H1 (cell line): ENCODE data around the gene NBPF6. TPM values are rescaled to one million over a fixed set of nuclear protein-coding genes. Genes with fewer than 3 reads are reported as not detected.

Source experiments
- CTCF ChIA-PET: fragments of 300-600 bp; sonication (Branson Sonifier 250); formaldehyde crosslinking; loops from one replicate; lab custom pipeline; 2021; ENCODE audit not compliant: partially characterized antibody; lab: Charles Lee
- POLR2A ChIA-PET: fragments of 300-600 bp; sonication (Branson Sonifier 250); formaldehyde crosslinking; loops from one replicate; lab custom pipeline; 2021; ENCODE audit warnings: inconsistent platforms; ENCODE audit not compliant: partially characterized antibody; lab: Charles Lee
- DNase-seq, 2 experiments: peaks; one replicate each; pipeline versions ENCODE4 v3.0.0 to v3.0.0-alpha.2; 2010 to 2022; ENCODE audit warnings: low spot score in 2 of 2, low read depth in 1 of 2, mixed read lengths in 1 of 2
- FAIRE-seq: peaks from 2 replicates; lab custom pipeline; 2011; peaks lifted over from hg19 to GRCh38; lab: Jason Lieb, UNC
- H2AFZ ChIP-seq: 2 replicates; pipeline ENCODE4 v1.8.1; 2012; ENCODE audit warnings: low read length, inconsistent platforms
- H2AK5ac ChIP-seq: 2 replicates; pipeline ENCODE4 v1.6.1; 2013; ENCODE audit warnings: low read depth, low read length
- H2BK120ac ChIP-seq: replicated peaks from 2 replicates; pipeline ENCODE3; 2013; ENCODE audit warnings: low read depth, low read length, inconsistent platforms
- H2BK12ac ChIP-seq: 2 replicates; pipeline ENCODE4 v1.6.1; 2013; ENCODE audit warnings: low read depth, low read length
- H2BK15ac ChIP-seq: 2 replicates; pipeline ENCODE4 v1.6.1; 2013; ENCODE audit warnings: low read length
- H2BK20ac ChIP-seq: 2 replicates; pipeline ENCODE4 v1.6.1; 2013; ENCODE audit warnings: low read length
- H2BK5ac ChIP-seq: 2 replicates; pipeline ENCODE4 v1.6.1; 2013; ENCODE audit warnings: low read depth, low read length
- H3K14ac ChIP-seq: 2 replicates; pipeline ENCODE4 v1.6.1; 2013; ENCODE audit warnings: inconsistent platforms; ENCODE audit not compliant: insufficient read length
- H3K18ac ChIP-seq: 2 replicates; pipeline ENCODE4 v1.6.1; 2013; ENCODE audit warnings: low read length; ENCODE audit errors: extremely low read depth
- H3K23ac ChIP-seq: 2 replicates; pipeline ENCODE4 v1.6.1; 2013; ENCODE audit warnings: inconsistent platforms; ENCODE audit not compliant: insufficient read length
- H3K23me2 ChIP-seq: 2 replicates; pipeline ENCODE4 v1.6.1; 2013; ENCODE audit warnings: low read depth, low read length
- H3K27ac ChIP-seq: 2 replicates; pipeline ENCODE4 v1.6.1; 2011; ENCODE audit warnings: low read depth, low read length, inconsistent platforms
- H3K27me3 ChIP-seq, 4 experiments: replicated peaks in 1 of 4; 1 replicate in 1 of 4; 2 replicates in 3 of 4; pipeline versions ENCODE4 v1.6.1 to v1.8.1; 2011 to 2013; ENCODE audit warnings: low read length in 3 of 4, mild to moderate bottlenecking in 3 of 4, inconsistent platforms in 2 of 4, mixed read lengths in 2 of 4, moderate library complexity in 1 of 4; ENCODE audit not compliant: control insufficient read depth in 3 of 4, insufficient read depth in 3 of 4; ENCODE audit errors: extremely low read depth in 1 of 4
- H3K36me3 ChIP-seq, 4 experiments: 2 replicates each; pipeline versions ENCODE4 v1.6.1 to v1.8.1; 2011 to 2013; ENCODE audit warnings: mild to moderate bottlenecking in 4 of 4, low read length in 3 of 4, moderate library complexity in 2 of 4, control low read depth in 1 of 4, inconsistent platforms in 1 of 4; ENCODE audit not compliant: insufficient read depth in 4 of 4, control insufficient read depth in 2 of 4
- H3K4ac ChIP-seq: replicated peaks from 2 replicates; pipeline ENCODE3; 2013; ENCODE audit warnings: low read length, low read depth, mixed read lengths, inconsistent platforms; ENCODE audit not compliant: insufficient read length
- H3K4me1 ChIP-seq, 4 experiments: replicated peaks in 1 of 4; 1 replicate in 1 of 4; 2 replicates in 3 of 4; pipeline versions ENCODE4 v1.6.1 to v1.8.1; 2011 to 2013; ENCODE audit warnings: low read length in 3 of 4, inconsistent platforms in 2 of 4, mixed read lengths in 1 of 4; ENCODE audit not compliant: insufficient read depth in 4 of 4, control insufficient read depth in 3 of 4
- H3K4me2 ChIP-seq, 2 experiments: 2 replicates each; pipeline versions ENCODE4 v1.6.1 to v1.8.1; 2011 to 2013; ENCODE audit warnings: low read depth in 2 of 2, low read length in 2 of 2, control low read depth in 1 of 2, inconsistent platforms in 1 of 2, mild to moderate bottlenecking in 1 of 2; ENCODE audit not compliant: insufficient read depth in 1 of 2
- H3K4me3 ChIP-seq, 4 experiments: fragments of 200-600, 300-600 bp in 1 of 4; sonication (generic), shearing (Covaris generic), sonication (Bioruptor Twin) in 1 of 4; 2 replicates each; pipeline versions ENCODE4 v1.5.1 to v1.8.1; 2011 to 2016; ENCODE audit warnings: low read length in 4 of 4, low read depth in 3 of 4, control low read depth in 2 of 4, inconsistent platforms in 2 of 4, mild to moderate bottlenecking in 2 of 4, mixed read lengths in 1 of 4, moderate library complexity in 1 of 4; ENCODE audit not compliant: insufficient read depth in 2 of 4; ENCODE audit errors: extremely low read depth in 1 of 4
- H3K56ac ChIP-seq: replicated peaks from 2 replicates; pipeline ENCODE3; 2013; ENCODE audit warnings: low read depth, mild to moderate bottlenecking, mixed read lengths, low read length, inconsistent platforms; ENCODE audit not compliant: insufficient read length
- H3K79me1 ChIP-seq: 2 replicates; pipeline ENCODE4 v1.6.1; 2013; ENCODE audit warnings: low read depth, low read length, control low read depth
- H3K79me2 ChIP-seq, 2 experiments: 2 replicates each; pipeline versions ENCODE4 v1.6.1 to v1.8.1; 2012 to 2013; ENCODE audit warnings: low read length in 2 of 2, mild to moderate bottlenecking in 2 of 2, inconsistent platforms in 1 of 2; ENCODE audit not compliant: insufficient read depth in 2 of 2, control insufficient read depth in 1 of 2
- H3K9ac ChIP-seq, 4 experiments: replicated peaks in 1 of 4; 1 replicate in 1 of 4; 2 replicates in 3 of 4; pipeline versions ENCODE4 v1.6.1 to v1.8.1; 2011 to 2013; ENCODE audit warnings: low read depth in 3 of 4, low read length in 3 of 4, control low read depth in 2 of 4, mild to moderate bottlenecking in 2 of 4, moderate library complexity in 2 of 4, inconsistent platforms in 1 of 4; ENCODE audit errors: extremely low read depth in 1 of 4
- H3K9me3 ChIP-seq, 2 experiments: 2 replicates each; pipeline versions ENCODE4 v1.6.1 to v1.8.1; 2012 to 2013; ENCODE audit warnings: mild to moderate bottlenecking in 2 of 2, moderate library complexity in 2 of 2, control low read depth in 1 of 2, inconsistent platforms in 1 of 2, low read depth in 1 of 2, low read length in 1 of 2, mixed read lengths in 1 of 2; ENCODE audit not compliant: insufficient read depth in 2 of 2
- H4K20me1 ChIP-seq, 2 experiments: replicated peaks in 1 of 2; 2 replicates each; pipeline versions ENCODE3 to v1.8.1; 2011 to 2013; ENCODE audit warnings: inconsistent platforms in 2 of 2, low read length in 2 of 2, mild to moderate bottlenecking in 1 of 2; ENCODE audit not compliant: insufficient read depth in 2 of 2, control insufficient read depth in 1 of 2
- H4K5ac ChIP-seq: 2 replicates; pipeline ENCODE4 v1.6.1; 2013; ENCODE audit warnings: low read length, low read depth, mixed read lengths, inconsistent platforms; ENCODE audit not compliant: insufficient read length
- H4K8ac ChIP-seq: 2 replicates; pipeline ENCODE4 v1.8.0; 2013; ENCODE audit warnings: mild to moderate bottlenecking, moderate library complexity, low read length, inconsistent platforms; ENCODE audit not compliant: insufficient read depth; ENCODE audit errors: extremely low read depth
- H4K91ac ChIP-seq: replicated peaks from 2 replicates; pipeline ENCODE3; 2013; ENCODE audit warnings: low read length, mixed read lengths, inconsistent platforms; ENCODE audit not compliant: insufficient read length
- EP300 ChIP-seq, 2 experiments: IDR thresholded peaks; 1 replicate in 1 of 2; 2 replicates in 1 of 2; pipeline ENCODE4 v1.6.1; 2011 to 2012; ENCODE audit warnings: low read depth in 2 of 2, low read length in 2 of 2, mild to moderate bottlenecking in 2 of 2, borderline replicate concordance in 1 of 2, inconsistent platforms in 1 of 2, moderate library complexity in 1 of 2
- JUND ChIP-seq: IDR thresholded peaks from 2 replicates; pipeline ENCODE4 v1.6.1; 2011; ENCODE audit warnings: mild to moderate bottlenecking, improper control_type of control experiment, low read length
- RAD21 ChIP-seq, 2 experiments: IDR thresholded peaks in 1 of 2; conservative IDR thresholded peaks in 1 of 2; 2 replicates each; pipeline ENCODE4 v1.6.1; 2011; ENCODE audit warnings: low read depth in 2 of 2, low read length in 2 of 2, improper control_type of control experiment in 1 of 2, inconsistent platforms in 1 of 2, mild to moderate bottlenecking in 1 of 2, moderate library complexity in 1 of 2
- RFX5 ChIP-seq: IDR thresholded peaks from 2 replicates; pipeline ENCODE4 v1.6.1; 2011; ENCODE audit warnings: low read depth, low read length, improper control_type of control experiment, borderline replicate concordance
- WGBS, 2 experiments: shearing (Covaris generic) in 1 of 2; methylation state at CpG; one replicate each; pipeline versions ENCODE4 v1.1.6 to v1.1.7; 2013 to 2015; ENCODE audit warnings: low lambda C conversion rate in 2 of 2, mixed read lengths in 2 of 2, inconsistent platforms in 1 of 2, low coverage in 1 of 2, missing lambda C conversion rate in 1 of 2; ENCODE audit not compliant: insufficient replicate concordance in 2 of 2, insufficient coverage in 1 of 2, insufficient read length in 1 of 2; ENCODE audit errors: extremely low coverage in 1 of 2, missing lambda C conversion rate in 1 of 2; 5-methylcytosine and 5-hydroxymethylcytosine counted together
- polyA plus RNA-seq, 7 experiments: library from polyadenylated mRNA; depleted of rRNA in 3 of 7; stranded (reverse) in 5 of 7; unstranded in 2 of 7; fragments of >200 nt in 5 of 7; fragments of 200-250 nt in 2 of 7; gene quantifications; 1 replicate in 5 of 7; 2 replicates in 1 of 7; 4 replicates in 1 of 7; pipeline versions ENCODE4 v1.2.1 to v1.2.3, GENCODE V29; 2011 to 2013; ENCODE audit warnings: missing spikeins in 2 of 7, mixed read lengths in 2 of 7
- total RNA-seq: library from RNA; stranded (reverse); fragmentation: NEBNext Ultra II Directional; extraction: Animal tissue kit (Norgen Biotek cat#: 25700); gene quantifications from 2 replicates; pipeline ENCODE4 v1.2.1, GENCODE V29; 2021
- TF ChIP-seq, protein P1 (sequence below), 3 experiments: IDR thresholded peaks; 1 replicate in 2 of 3; 2 replicates in 1 of 3; pipeline versions ENCODE4 v1.5.1 to v1.6.1; 2011; ENCODE audit warnings: low read length in 3 of 3, mild to moderate bottlenecking in 3 of 3, inconsistent platforms in 2 of 3, low read depth in 1 of 3, moderate library complexity in 1 of 3; ENCODE audit not compliant: insufficient read depth in 1 of 3; ENCODE audit errors: control extremely low read depth in 1 of 3

The NBPF6 gene
- total and polyA plus RNA-seq, 2 of the 8 experiments (the other 6 are each of a cell fraction or from before 2014, with no cell fraction given), result not detected

DNA sequence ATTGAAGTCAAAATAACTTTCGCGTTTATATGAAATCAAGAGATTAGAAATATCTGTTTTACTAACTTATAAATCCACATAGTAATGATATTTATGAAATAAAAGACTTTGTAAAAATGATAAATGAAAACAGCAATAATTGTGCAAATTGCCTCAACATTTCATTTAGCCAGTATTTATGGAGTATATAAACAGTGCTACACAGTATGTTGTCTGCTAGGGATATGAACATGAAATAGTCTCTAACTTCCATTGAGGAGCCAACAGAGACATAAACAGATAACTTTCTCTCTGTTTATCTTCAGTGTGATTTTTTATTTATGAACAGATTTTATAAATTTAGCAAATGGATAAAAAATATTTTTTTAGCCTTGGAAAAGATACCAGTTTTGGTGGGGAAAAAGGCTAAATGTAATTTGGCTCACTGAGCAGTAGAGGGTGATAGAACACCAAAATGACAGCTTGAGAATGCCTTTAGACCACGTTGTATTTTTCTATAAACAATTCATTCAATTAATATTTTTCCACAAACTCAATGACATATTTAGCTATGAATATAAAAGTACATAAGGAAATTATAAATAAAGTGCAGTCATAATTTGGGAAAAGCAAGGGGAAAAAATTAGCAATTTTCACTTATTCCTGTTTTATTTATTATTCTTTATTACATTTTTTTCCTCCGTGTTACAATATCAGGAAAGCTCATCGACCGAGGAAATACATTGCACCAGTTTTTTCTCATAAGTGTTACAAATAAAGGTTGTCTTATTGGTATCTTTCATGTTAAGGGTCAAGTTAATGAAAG, 62.3 kb downstream of the NBPF6 start:
- Histone ChIP-seq H3K18ac (no peak overlapping the region), H3K56ac (no peak overlapping the region), H3K9ac (no peak overlapping the region), H3K79me1 (no peaks in the 10 kb centered on the region), H3K23ac (no peak overlapping the region), H4K8ac (no peak overlapping the region), H2BK12ac (no peak overlapping the region), H3K14ac (no peak overlapping the region), H2BK15ac (no peak overlapping the region), H2AFZ (no peak overlapping the region), H3K79me2 (no peaks in the 10 kb centered on the region), H3K4me3 (no peak overlapping the region), H3K4me1 (no peaks in the 10 kb centered on the region), H3K27me3 (no peaks in the 10 kb centered on the region), H4K91ac (no peak overlapping the region), H3K36me3 (no peaks in the 10 kb centered on the region), H2BK20ac (no peak overlapping the region), H3K23me2 (no peaks in the 10 kb centered on the region), H3K9me3 (0 out of 4 replicates have a peak, but pooled peaks cover 0 to 10% of the 10 kb centered on the region in 2 experiments), H4K20me1 (no peaks in the 10 kb centered on the region), H3K4me2 (no peak overlapping the region), H3K4ac (no peak overlapping the region), H4K5ac (no peak overlapping the region), H3K27ac (no peak overlapping the region), H2BK120ac (no peak overlapping the region), H2AK5ac (no peak overlapping the region), H2BK5ac (no peak overlapping the region)
- POLR2A ChIA-PET, result no interaction called here
- CTCF ChIA-PET, result interaction anchor here (0.7 to 8.5 kb wide), 23 partner anchors 8 to 447 kb away, joined by 3 to 127 read pairs (median 4); partner anchors contain the start of gene EEIG2
- DNase-seq, result no peak
- 76% methylated on average over 6 of the region's 6 CpGs; no CpG with 5 or more reads in 1 of the 2 experiments for WGBS, 2 experiments
- FAIRE-seq, result peak; percentile 36
- TF ChIP-seq, protein P1, sequence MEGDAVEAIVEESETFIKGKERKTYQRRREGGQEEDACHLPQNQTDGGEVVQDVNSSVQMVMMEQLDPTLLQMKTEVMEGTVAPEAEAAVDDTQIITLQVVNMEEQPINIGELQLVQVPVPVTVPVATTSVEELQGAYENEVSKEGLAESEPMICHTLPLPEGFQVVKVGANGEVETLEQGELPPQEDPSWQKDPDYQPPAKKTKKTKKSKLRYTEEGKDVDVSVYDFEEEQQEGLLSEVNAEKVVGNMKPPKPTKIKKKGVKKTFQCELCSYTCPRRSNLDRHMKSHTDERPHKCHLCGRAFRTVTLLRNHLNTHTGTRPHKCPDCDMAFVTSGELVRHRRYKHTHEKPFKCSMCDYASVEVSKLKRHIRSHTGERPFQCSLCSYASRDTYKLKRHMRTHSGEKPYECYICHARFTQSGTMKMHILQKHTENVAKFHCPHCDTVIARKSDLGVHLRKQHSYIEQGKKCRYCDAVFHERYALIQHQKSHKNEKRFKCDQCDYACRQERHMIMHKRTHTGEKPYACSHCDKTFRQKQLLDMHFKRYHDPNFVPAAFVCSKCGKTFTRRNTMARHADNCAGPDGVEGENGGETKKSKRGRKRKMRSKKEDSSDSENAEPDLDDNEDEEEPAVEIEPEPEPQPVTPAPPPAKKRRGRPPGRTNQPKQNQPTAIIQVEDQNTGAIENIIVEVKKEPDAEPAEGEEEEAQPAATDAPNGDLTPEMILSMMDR (IDR thresholded peaks at IDR 0.05; ENCODE audit: control extremely low read depth in 1 of 3, insufficient read depth in 1 of 3, low read depth in 1 of 3, low read length in 3 of 3), result peak in 2 of 3 experiments; percentile 55 to 67; a peak in 2 of 4 replicates
- TF ChIP-seq RAD21 (IDR thresholded peaks at IDR 0.05 in 1 of 2, conservative IDR thresholded peaks at IDR 0.05 in 1 of 2; ENCODE audit: low read depth in 2 of 2, low read length in 2 of 2), result peak; percentile 89 to 93
- no peak for TF ChIP-seq EP300 (IDR thresholded peaks at IDR 0.05; ENCODE audit: borderline replicate concordance in 1 of 2, low read depth in 2 of 2, low read length in 2 of 2)
- TF ChIP-seq JUND, result no peak
- no peak for TF ChIP-seq RFX5
